Fibroblast of skin of left biceps (primary cell): Measurements from ENCODE around the gene VPS35L.

Experiments used
- DNase-seq, 2 experiments: peaks; one replicate each; pipeline ENCODE4 v3.0.0-alpha.2; 2013; ENCODE audit warnings: low read depth in 2 of 2

The VPS35L gene

DNA sequence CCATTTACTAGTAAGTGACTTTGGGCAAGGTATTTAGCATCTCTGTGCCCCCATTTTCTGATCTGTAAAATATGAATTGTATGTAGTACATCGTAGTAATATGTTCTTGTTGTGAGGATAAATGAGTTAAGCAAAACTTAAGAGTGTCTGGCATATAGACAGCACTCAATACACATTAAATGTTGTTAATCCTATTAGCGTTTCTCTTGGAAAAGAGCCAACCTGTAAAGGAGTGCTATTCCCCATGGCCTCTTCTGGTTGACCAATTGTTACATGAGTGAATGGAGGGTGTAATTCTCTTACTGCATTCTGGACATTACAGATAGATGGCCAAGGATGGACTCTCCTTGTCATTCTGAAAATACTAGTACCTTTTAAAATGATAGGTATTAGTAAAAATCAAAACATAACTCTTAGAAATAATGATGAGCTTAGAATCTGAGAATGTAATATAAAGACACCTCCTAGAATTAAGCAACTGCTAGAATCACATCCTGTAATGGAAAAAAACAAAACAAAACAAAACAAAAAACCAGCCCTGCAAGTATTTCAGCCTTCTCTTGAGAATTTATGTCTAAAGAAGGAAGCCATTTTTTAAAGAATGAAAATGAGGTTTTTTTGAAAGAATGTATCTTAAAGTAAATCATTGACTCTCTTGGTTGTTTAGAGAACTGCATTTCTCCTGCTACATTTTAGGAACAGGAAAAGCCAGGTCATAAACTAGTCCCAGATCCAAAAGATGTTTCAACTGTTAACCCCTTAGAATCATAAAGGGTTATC, 193.1 kb downstream of the VPS35L start:
- no peak for DNase-seq

DNA sequence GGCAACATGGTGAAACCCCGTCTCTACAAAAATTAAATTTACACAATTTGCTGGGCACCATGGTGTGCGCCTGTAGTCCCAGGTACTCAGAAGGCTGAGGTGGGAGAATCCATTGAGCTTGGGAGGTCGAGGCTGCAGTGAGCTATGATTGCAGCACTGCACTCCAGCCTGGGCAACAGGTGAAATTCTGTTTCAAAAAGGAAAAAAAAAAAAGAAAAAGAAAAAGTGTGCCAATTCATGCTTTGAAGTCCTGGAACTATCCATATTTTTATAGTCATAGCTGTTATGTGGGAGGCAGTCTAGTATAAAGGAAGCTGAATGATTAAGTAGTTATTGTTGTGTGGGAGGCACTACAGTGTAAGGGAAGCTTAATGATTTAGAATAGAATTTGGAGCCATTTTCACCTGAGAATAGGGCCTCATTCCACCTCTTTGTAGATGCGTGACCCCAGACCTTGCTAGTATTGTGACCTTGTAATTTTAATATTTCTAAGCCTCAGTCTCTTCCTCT, 194.1 kb downstream of the VPS35L start:
- DNase-seq = no peak
